GM19351 (cell line): ENCODE data around the gene CDH4.

Experiments used
- ATAC-seq: cut with Tn5 transposase; IDR thresholded peaks from one replicate; pipeline ENCODE4 v1.9.1; 2021; ENCODE audit warnings: mild to moderate bottlenecking, moderate library complexity; ENCODE audit not compliant: unreplicated experiment

The CDH4 gene

DNA sequence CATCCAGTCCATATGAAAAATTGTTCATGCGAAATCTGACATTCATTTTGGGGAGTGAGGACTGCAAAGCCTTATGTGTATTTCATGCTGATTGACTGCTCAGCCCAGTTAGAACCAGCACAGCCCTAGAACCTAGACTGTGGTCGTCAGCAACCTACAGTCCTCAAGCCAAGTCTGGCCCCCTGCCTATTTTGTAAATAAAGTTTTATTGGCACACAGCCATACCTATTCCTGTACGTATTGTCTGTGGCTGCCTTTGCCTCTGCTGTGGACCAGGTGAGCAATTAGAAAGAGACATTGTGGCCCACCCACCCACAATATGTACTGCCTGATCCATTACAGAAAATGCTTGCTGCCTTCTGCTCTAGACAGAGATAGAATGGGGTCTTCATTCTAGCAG lies 422.6 kb downstream of the CDH4 start:
- no peak for ATAC-seq

DNA sequence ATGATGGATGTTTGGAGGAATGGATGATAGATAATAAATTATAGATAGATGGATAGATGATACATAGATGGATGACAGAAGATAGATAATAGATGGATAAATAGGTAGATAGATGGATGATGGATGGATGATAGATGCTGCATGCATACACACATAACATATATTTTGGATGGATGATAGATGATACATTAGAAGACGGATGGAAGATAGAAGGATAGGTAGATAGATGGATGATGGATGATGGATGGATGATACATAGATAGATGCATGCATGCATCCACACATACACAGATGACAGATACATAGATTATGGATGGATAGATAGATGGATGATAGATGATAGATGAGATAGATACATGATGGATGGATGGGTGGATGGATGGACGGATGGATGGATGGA lies 425.9 kb downstream of the CDH4 start:
- no peak for ATAC-seq

DNA sequence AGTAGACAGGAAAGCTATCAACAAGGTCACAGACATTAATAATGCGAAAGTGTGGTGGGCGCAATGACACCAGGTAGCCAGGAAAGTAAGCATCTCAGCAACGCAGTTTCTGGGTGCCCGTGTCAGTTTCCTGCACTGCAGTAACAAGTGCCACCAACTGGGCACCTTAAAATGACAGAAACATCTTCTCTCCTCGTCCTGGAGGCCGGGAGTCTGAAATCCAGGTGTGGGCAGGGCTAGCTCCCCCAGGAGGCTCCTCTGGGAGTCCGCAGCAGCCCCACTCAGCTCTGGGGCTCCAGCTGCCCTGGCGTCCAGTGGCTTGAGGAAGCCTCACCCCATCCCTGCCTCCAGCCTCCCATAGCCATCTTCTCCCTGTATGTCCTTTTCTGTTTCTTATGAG lies 426.4 kb downstream of the CDH4 start:
- ATAC-seq = no peak

DNA sequence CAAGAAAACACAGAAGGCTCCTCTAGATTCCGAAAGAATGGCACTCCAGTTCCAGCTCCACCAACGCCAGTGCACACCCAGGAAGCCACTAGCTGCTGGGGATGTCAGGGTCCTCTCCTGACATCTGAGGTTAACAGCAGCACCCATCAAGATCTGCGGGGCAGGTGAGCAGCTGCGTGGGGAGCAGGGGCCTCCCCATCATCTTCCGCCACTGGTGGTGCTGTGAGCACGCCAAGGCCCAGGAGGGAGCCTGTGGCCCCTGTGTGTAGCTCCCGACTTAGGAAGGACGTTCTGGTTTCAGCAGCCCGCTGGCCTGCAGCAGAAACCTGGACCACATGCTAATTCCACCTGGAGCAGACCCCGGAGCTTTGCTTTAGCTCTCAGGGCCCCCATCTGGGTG lies 427.4 kb downstream of the CDH4 start:
- ATAC-seq = no peak

DNA sequence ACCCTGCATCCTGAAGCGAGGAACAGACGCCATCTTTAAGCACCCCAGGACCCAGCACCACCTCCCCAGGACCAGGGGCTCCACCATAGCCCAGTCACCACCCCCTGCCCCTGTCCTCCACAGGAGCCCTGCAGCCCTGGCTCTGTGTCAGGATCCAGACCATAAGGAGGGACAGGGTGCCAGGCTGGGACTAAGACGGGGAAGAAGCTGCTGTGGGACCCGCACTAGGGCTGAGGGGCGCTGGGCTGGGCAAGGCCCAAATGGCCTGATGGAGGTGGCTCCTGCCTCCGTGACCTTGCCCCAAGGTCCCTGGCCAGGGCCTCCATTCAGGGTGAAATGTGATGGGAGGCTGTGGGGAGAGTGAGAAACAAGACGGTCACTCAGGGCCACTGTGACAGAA lies 428.0 kb downstream of the CDH4 start:
- no peak for ATAC-seq

DNA sequence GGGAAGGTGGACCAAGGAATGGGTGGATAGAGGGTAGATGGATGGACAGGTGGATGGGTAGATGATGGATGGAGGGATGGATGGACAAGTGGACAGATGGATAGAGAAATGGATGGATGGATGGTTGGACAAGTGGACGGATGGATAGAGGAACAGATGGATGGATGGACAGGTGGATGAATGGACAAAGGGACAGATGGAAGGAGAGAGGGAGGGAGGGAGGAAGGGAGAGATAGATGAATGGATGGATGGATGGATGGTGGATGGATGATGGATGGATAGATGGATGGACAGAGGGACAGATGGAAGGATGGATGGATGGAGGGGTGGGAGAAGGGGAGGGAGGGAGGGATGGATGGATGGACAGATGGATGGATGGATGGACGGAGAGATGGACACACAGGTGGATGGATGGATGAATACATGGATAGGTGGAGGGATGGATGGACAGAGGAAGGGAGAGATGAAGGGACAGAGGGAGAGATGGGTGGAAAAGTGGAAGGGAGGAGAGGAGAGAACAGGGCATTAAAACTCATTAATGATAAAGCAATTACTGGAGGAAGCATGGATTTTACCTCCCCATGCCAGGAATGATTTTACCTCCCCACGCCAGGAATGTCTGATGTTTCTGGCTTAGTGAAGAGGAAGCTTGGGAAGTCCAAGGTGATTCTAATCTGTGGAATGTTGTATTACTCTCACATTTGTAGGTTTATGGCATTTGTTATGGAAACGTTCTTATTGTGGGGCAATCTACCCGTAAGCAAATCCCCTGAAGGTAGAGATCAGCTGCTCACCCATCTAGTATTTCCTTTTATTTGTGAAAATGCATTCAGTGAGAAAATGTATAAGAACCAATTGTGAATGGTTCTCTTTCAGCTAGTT lies 430.3 kb downstream of the CDH4 start:
- no peak for ATAC-seq

DNA sequence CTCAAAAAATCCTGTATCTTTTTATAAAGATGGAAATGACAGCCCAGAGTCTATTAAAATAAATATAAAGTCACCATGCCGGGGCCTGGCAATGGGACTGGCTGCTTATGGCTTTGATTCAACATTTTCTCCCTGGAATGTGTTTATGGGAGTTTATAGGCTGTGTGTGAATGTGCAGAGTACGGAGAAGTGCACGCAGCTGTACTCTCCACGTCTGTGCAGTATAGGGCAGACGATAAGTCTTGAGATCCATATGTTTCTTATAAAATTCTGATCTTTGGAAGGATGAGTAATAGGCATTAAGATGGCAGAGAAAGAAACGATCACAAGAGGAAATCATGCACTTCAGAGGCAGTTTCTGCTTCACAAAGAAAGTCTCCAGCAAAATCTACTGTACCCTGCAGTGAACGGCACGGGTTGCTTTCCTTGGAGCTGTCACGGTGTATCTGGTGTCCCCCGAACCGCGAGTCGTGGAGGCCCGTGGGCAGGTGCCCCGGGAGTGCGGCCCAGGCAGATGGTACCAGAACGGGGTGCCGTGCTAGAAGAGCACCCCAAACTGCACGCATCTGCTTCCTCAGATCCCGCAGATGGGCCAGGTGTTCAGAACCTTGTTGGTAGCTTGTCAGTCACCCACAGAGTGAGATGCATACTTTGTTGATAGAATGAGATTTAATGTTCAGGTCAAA lies 431.1 kb downstream of the CDH4 start:
- no peak for ATAC-seq

DNA sequence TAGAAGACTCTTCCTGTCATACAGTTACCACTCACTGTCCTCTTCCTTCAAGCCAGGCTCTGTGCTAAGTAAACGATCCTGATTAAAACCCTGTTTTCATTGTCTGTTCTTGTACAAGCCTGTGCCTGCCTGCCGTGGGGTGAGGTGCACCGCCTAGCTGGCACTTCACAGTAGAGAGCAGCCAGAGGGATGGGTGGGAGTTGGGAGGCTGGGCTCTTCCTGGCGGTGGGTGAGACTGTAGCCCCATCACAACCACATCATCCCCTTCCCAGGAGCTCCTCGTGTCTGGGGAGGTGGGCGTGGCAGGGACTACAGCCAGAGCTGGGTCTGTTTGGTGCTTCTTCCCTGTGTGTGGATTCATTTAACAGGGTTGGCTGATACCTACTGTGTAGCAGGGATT lies 431.7 kb downstream of the CDH4 start:
- ATAC-seq = no peak

DNA sequence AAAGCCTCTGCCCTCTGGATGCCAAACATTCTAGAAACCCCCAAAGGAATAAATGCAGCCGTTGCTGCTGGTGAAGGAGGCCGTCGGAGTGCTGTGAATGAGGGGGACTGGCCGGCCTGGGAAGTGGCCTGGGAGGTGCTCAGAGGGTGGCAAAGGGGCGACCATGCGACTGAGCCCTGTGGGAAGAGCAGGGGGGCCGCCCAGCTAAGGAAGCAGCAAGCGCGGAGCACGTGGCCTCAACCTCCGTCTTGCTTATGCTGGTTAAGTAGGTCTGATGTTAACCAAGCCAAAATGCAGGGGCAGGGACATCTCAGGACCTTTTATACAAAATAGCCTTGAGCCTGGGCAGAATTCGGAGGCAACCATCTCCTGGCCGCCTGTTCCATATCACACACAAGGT lies 432.1 kb downstream of the CDH4 start:
- no peak for ATAC-seq

DNA sequence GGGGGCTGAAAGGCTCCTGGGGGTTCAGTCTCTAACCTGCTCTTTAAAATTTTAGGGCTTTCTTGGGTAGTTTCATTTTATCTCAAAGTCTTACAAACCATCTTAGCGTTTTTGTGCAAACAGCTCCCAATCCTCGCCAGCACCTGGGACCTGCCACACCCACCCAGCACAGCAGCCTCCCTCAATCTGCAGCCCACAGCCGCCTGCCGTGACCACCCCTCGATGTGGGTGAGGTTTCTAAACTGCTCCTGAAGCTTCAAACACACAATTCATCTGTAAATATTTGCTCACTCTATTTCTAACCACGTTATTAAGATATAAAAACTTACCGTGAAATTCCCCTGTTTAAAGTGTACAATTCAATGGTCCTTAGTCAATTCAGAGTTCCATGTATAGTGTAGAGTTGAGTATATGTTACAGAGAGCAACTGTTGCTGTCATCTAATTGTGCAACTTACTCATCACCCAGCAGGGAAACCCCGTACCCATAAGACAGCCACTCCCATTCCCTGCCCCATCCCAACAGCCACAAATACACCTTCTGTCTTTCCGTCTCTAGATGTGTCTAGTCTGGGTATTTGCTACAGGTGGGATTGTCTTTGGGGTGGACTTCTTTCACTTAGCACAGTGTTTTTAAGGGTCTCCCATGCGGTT lies 432.6 kb downstream of the CDH4 start:
- ATAC-seq = no peak

DNA sequence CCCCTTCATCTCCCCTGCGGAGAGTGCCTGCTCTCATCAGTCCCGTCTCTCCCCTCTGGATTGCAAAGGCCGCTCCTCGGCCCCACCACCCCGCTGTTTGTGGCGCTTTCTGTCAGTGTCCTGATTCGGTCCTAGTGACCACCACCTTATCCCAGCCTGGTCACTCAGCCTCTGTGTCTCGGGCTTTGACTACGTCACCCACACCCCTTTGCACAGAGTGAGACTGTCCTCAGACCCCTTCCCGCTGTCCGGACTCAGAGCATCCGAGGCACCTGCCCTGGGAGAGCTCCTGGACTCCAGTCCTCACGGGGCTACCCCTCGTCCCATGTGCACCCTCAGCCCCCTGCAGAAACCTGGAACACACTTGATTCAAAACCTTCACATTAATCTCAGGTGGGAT lies 433.4 kb downstream of the CDH4 start:
- no peak for ATAC-seq

DNA sequence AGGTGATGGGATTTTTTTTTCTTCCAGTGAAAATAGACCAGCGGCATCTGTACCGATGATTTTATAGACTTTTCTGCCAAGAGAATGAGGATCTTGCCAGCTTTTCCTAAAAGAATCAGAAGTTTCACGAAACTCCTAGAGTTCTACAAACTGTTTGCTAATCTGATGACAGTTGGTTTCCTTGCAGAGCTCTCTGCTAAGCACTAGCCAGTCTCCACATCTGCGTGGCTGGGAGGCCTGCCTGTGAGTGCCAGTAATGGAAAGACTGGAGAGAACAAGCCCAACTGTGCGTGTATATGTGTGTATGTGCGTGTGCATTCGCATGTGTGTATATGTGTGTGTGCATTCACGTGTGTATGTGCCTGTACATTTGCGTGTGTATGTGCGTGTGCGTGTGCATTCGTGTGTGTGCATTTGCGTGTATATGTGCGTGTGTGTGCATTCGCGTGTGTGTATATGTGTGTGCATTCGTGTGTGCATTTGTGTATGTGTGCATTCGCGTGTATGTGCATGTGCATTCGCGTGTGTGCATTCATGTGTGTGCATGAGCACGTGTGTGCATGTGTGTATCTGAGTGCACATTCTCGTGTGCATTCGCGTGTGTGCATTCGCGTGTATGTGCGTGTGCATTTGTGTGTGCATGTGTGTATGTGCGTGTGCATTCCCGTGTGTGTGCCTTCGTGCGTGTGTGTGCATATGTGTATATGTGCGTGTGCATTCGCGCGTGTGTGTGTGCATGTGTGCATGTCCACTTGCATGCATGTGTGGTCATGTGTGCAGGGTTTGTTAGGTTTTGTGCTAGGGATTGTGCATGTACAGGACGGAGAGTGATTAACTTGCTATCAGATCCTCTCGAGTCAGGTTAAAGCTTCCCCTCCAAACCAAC lies 434.2 kb downstream of the CDH4 start:
- no peak for ATAC-seq

DNA sequence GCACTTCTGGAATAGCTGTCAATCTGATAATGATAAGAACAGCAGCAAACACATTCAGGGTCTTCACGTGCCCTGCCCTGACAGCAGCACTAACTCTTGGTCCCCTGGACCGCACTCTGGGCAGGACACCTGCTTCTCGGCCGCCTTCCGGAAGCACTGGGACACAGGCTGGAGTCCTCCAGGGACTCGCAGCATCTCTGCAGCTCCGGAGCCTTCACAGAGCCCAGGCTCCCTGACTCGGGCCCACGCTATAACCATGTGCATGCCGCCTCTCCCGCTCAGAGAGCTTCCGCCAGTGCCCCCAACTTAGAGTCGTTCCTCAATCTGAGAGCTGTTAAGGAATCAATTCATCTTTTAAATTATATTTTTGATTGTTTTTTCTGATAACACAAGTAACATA lies 436.4 kb downstream of the CDH4 start:
- no peak for ATAC-seq

DNA sequence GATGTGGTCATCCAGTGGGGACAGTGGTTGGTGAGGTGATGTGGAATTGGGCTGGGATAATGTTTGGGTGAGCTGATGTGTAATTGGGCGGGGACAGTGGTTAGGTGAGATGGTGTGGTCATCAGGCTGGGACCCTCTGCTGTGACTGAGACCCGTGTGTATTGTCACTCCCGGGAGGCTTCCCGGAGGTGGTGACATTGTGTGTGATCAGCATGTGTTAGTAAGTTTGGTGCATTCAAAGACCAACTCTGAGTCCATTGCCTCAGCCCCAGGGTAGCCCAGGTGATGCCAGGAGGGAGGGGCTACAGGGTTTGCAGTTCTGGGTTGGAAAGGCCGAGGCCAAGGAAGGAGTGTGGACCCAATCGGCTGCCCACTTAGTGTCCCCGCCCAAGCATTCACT lies 438.1 kb downstream of the CDH4 start:
- ATAC-seq = no peak

DNA sequence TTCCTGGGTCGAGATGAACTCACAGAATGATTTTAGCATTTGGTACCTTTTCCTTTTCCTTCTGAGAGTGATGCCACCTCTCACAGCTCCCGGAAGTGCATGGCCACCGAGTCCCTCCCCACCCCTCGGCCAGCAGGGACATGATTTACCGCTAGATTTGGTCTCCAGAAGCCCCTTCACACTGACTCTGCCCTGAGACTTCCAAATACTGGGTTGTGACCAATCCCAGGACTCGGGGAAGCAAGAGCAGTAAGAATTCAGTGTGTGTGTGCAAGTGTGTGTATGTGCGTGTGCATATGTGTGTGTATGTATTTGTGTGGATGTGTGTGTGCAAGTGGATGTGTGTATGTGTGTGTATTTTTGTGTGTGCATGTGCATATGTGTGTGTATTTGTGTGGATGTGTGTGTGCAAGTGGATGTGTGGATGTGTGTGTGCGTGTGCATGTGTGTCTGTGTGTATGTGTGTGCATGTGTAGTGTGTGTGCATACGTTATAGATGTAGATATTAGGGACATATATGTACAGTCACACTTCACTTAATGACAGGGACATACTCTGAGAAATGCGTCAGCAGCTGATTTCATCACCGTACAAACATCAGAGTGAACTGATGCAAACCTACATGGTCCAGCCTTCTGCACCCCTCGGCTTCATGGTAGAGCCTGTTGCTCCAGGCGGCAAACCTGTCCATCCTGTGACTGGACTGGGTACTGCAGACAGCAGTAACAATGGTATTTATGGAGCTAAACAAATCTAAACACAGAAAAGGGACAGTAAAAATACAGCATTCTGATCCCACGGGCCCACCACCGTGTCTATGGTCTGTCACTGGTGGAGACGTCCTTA lies 439.2 kb downstream of the CDH4 start:
- ATAC-seq = no peak

DNA sequence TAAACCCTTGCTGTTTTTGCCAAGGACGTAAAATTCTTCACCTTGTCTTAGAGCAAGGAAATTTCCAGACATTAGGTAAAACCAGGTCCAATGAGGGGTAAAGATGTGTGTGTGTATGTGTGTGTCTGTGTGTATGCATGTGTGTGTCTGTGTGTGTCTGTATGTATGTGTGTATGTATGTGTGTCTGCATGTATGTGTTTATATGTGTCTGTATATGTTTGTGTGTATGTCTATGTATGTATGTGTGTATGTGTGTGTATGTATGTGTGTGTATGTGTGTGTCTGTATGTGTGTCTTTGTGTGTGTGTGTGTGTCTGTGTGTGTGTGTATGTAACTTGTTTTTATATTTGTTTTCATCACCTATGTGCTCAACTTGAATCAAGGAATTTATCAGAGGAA lies 439.9 kb downstream of the CDH4 start:
- ATAC-seq = no peak

DNA sequence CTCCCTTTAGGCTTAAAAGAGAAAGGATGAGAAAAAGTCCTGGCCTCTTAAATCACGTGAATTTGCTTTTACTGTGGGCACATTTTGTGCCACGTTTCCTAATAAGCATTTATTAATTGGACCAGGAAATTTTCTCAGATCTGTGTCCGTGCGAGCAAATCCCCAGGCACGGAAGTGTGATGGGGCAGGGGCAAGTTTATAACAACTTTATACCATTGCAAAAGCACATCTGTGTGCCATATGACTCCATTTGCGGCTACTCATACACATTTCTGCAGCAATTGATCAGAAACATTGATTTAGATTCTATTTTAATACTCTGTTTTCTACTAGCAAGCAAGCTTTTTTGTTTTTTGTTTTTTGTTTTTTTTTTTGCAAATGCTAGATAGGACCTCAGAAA lies 440.4 kb downstream of the CDH4 start:
- no peak for ATAC-seq

DNA sequence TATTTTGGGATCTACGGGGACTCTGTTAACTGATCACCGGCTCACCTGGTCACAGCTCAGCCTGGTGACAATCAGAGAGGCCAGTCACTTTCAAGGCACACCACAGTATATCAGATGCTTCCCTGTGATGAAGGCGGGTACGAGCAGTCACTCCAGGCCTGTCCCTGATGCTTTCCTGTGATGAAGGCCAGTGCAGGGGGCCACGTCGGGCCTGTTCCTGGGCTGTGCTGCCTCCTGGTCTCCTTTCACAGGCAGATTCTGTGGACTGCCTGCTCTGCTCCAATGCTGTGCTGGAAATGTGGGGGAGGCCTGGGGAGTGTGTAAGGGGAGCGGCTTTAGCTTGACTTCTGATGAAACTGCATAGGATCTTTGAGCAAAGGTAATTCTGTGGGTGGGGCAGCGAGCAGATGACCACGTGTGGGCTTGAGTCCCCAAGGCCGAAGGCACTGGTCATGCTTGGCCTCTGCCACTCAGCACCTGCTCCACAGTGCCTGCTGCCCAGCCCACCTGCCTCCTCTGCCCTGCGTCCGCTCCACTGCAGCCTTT lies 441.1 kb downstream of the CDH4 start:
- ATAC-seq = no peak

DNA sequence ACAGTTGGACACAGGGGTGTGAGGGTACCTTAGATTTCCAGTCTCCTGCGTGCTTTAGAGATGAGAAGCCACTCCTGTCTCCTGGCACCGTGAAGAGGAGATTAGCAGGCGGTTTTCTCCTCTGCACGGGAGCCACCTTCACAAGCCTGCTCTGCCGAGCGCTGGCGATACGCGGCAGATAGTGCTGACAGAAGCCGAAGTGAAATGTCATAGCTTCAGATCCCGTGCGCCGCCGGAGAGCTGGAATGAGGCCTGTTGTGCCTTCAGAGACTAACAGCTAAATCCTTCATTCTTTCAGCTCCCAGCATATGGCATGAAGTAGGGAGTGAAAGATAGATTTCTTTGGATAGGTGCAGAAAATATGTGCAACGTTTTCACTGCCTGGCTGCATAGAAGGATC lies 442.6 kb downstream of the CDH4 start:
- ATAC-seq = no peak

DNA sequence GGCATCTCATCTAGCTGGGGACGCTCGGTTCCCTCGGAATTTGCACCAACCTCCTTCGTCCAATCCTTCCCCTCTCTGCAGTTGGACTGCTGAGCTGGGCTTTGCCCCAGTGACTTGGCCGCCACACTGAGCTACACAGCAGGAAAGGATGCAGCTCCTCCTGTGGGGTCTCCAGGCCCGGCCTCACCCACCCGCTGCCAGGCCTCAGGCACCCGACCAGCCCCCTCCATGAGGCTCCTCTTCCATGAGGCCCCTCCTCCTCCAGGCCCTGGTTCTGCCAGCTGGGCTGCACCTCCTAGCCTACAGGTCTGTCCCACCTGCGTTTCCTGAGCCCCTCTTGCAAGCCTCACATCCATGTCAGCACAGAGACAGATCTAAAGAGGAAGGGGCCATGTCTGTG lies 443.7 kb downstream of the CDH4 start:
- no peak for ATAC-seq
